Dedifferentiated amniotic fluid mesenchymal stem cell (primary cell): Measurements from ENCODE around the gene VPS9D1.

Experiments used
- DNase-seq: peaks from one replicate; pipeline ENCODE4 v3.0.0-alpha.2; 2016; ENCODE audit errors: extremely low spot score

Gene VPS9D1

DNA sequence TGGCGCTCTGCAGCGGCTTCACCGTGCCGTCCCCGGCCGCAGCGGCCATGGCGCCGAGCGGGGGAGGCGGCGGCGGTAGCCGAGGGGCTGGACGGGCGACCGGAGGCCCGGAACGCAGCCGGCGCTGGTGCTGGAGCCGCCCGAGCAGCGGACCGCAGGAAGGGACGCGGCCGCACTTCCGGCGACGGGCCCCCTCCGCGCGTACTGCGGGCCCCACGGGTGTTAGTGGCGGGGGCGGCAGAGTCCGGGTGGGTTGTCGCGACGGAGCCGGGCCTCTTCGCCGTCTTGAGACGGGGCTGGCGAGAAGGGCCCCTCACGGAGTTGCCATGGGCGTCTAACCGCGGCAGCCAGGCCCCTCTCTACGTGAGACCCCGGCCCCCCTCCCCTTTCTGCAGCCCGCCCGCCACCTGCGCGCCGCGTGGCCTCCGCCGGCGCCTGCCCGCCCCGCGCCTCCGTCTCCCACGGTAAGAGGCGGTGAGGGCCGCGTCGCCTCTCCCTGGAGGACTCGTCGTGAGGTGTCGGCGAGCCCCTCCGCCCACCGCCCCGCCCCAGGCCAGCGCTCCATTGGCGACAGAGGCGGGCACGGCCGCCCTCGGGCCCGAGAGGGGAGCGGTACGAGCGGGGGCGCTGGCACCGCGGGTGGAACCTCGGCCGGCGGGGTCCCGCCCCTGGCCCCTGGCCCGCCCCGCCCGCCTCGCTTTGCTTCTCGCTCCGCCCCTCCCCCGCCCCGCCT, at the start of gene VPS9D1, which contains the start of gene ZNF276:
Gene VPS9D1, minus strand, starts transcription at position 86 of the 733 bp plus-strand sequence. Its CDS starts 37 bp downstream, at position 49.
Gene ZNF276, plus strand, starts transcription at position 725 of the 733 bp plus-strand sequence. CDS start 104 bp downstream, outside the sequence.
- DNase-seq = peak; percentile 72

- DNase-seq = no peak
These were observed 49.7 kb upstream of the VPS9D1 start for GRCh38 chr16:89770367-89770766.

GRCh38 chr16:89765292-89765830, 44.7 kb upstream of the VPS9D1 start:
- no peak for DNase-seq

DNA sequence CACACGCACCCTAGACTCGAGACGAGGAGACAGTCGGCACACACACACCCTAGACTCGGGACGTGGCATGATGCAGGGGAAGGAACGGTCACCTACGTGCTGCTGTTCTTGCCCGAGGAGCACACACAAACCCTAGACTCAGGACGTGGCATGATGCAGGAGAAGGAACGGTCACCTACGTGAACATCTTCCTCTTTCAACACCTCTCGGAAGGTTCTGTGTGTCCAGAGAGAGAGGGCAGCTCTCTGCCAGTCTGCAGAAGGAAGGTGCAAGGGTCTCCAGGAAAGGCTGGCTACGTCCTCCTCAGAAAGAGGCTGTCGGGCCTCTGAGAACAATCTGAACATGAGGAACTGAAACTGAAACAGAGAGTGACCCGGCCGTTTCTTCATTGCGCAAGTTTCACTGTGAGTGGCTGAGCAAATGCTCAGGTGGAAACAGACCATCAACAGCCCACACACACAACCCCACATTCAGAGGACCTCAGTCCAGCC, 44.1 kb upstream of the VPS9D1 start:
- DNase-seq = no peak

DNA sequence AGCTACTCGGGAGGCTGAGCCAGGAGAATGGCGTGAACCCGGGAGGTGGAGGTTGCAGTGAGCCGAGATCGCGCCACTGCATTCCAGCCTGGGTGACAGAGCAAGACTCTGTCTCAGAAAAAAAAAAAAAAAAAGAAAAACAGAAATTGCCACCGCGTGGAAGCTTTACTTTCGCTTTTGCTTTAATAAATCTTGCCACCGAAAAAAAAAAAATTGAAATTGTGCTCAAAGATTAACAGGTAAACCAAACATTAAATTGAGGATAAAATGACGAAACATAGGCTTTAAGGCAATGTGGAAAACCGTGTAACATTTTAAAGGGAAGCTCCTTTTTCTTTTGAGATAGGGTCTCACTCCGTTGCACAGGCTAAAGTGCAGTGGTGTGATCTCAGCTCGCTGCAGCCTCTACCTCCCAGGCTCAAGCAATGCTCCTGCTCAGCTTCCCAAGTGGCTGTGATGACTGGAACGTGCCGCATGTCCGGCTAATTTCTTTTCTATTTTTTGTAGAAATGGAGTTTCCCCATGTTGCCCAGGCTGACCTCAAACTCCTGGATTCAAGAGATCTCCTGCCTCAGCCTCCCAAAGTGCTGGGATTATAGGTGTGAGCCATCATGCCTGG, 40.7 kb upstream of the VPS9D1 start:
- no peak for DNase-seq

- DNase-seq = no peak
These were observed 39.1 kb upstream of the VPS9D1 start for GRCh38 chr16:89759746-89760340.

- no peak for DNase-seq
These were observed 28.9 kb upstream of the VPS9D1 start for GRCh38 chr16:89749637-89750036.

- DNase-seq = no peak
These were observed 28.2 kb upstream of the VPS9D1 start for GRCh38 chr16:89748921-89749320.

DNA sequence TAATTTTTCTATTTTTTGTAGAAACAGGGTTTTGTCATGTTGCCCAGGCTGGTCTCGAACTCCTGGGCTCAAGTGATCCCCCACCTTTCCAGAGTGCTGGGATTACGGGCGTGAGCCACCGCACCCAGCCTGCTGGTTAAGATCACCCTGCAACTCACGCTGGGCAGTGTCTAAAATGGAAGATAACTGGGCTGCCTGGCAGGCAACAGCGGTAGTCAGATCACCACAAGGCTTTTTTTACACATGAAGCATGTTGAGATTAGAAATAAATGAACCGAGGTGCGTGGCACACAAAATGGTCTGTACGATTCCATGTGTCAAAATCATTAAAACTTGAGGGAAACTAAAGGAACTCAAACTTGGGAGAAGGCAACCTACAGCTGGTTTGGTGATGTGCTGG, 27.4 kb upstream of the VPS9D1 start:
- no peak for DNase-seq

- DNase-seq = no peak
These were observed 25.3 kb upstream of the VPS9D1 start for GRCh38 chr16:89746043-89746442.

- DNase-seq = no peak
These were observed 24.1 kb upstream of the VPS9D1 start for GRCh38 chr16:89744813-89745212.

- DNase-seq = no peak
These were observed 22.2 kb upstream of the VPS9D1 start for GRCh38 chr16:89742948-89743347.

DNA sequence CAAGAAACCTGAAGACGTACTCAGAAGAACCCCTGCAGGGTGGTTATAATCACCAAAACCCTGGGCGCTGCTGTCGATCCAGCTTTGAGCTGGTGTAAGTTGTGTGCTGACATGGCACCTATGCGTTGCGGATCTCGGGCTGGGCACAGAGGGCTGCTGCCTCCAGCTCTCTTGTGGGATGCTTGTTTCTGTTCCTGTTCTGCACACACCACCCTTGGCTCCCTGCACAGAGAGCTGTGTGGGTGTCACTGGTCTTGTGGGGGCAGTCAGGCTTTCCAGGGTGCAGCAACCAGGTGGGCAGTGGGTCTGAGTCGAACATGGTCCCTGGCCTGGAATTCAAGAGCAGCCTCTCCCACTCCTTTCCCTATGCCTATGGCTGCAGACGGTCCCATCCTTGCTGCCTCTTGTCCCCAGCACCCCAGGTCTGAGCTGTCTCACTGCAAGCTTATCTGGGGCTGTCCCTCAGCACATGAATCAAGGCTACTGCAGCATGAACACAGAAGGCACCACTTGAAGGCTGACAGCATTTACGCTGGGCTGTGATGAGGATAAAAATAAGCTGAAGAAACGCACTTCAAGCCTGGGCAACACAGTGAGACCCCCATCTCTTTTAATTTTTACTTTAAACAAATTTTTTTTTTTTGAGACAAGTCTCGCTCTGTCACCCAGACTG, 20.8 kb upstream of the VPS9D1 start:
- DNase-seq = no peak

DNA sequence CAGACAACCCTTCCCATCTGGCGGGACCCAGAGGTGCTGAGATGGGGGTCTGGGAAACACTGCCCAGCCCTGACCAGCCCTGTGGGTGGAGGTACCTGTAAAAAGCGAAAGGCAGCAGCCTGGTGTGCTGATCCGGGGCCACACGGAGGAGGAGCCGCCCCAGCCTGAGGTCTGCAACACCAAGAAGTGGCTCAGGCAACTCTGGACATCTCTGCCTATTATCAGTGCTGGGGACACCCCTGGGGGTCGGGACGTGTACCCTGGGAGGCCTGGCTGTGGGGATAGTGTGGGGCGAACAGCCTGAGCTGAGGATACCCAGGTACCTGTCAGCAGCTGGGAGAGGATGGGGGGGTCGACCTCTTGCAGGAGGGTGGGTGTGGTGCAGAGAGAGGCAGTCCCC, 18.7 kb upstream of the VPS9D1 start:
- DNase-seq = no peak

DNA sequence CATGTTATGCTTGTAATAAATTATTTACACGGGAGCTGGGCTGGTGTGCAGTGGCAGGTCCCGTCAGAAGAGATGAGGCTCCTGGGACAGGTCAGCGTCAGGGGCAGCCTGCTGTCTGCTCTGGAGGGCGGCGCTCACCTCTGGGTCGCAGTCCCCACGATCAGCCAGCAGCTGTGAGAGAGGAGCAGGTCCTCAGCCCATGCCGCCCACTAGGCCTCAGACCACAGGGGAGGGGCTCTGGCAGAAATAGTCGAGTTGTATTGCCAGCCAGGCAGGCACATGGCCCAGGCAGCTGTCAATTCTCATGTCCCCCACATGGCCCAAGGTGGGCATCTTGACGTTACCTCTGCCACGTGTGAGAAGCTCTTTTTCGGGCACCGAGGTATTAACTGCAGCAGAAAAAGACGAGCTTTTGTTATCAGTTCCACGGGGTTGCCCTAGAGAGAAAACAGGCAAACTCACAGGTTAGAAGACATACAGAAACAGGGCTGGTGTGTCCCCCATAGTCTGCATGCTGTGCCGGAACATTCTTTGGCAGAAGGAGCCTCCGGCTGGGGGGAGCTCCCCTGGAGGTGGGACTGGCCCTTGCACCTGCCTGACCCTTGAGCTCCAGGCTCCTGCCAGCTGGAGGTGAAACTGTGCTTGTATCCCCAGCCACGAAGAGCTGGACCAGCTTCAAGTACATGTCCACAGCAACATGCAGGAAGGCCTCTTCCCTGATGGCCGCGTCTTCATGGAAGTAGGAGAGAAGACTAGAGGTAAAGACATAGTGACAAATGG, 18.0 kb upstream of the VPS9D1 start:
- no peak for DNase-seq

GRCh38 chr16:89738072-89738377, 17.3 kb upstream of the VPS9D1 start:
- no peak for DNase-seq

DNA sequence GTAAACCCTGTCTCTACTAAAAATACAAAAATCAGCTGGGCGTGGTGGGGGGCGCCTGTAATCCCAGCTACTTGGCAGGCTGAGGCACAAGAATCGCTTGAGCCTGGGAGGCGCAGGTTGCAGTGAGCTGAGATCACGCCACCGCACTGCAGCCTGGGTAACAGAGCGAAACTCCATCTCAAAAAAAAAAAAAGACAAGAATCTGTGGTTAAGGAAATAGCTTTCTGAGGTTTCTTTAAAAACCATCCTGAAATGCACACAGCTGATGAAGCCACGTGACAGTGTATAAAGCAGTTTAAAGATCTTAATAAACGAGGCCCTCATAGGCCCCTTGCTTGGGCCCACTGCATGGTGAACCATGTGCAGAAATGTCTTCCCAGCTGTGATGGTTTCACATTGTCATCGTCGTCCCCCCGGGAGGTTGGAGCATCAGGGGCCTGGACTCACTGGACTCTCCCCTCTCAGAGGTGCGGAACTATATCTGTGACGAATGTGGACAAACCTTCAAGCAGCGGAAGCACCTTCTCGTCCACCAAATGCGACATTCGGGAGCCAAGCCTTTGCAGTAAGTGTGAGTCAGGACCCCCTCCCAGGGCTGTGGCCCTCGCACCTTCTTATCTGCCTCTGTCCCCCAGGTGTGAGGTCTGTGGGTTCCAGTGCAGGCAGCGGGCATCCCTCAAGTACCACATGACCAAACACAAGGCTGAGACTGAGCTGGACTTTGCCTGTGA, 16.8 kb upstream of the VPS9D1 start:
- DNase-seq = no peak

DNA sequence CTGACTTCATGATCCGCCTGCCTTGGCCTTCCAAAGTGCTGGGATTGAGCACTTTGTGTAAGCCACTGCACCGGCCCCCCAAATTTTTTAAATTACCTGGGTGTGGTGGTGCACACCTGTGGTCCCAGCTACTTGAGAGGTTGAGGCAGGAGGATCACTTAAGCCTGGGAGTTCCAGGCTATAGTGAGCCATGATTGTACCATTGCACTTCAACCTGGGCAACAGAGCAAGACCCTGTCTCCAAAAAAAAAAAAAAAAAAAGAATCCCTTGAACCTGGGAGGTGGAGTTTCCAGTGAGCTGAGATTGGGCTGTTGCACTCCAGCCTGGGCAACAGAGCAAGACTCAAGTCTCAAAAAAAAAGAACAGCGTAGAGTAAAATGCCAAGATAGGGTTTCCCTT, 15.9 kb upstream of the VPS9D1 start:
- no peak for DNase-seq

GRCh38 chr16:89733792-89734191, 13.1 kb upstream of the VPS9D1 start:
- no peak for DNase-seq

GRCh38 chr16:89733322-89733721, 12.6 kb upstream of the VPS9D1 start:
- DNase-seq = no peak

DNA sequence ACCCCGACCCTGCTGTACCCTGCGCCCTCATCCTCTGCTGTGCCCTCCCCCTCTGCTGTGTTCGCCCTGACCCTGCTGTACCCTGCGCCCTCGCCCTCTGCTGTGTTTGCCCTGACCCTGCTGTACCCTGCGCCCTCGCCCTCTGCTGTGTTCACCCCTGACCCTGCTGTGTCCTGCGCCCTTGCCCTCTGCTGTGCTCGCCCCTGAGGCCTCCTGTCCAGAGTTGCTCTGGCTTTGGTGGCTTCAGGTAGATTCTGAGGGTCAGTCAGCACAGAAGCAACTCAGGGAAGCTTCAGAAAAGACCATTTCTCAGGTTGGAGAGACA, 12.2 kb upstream of the VPS9D1 start:
- no peak for DNase-seq
